ENCODE results near the gene KCNH8. TPM values are rescaled to one million over a fixed set of nuclear protein-coding genes. Genes with fewer than 3 reads are reported as not detected.
A peak's percentile ranks its signal among the peaks of the same experiment; 100 is the strongest.

Gene KCNH8
- total RNA-seq, 2 donors from 2014 or later = not detected

GRCh38 chr3:19270481-19270880, 122.2 kb downstream of the KCNH8 start:
- Mint-ChIP-seq H3K36me3 (no peaks in the 10 kb centered on the region), H3K9me3 (no peaks in the 10 kb centered on the region), H3K27ac (no peak overlapping the region)
- no peak for DNase-seq (ENCODE audit: low spot score in 2 of 2)
- ATAC-seq = no peak

DNA sequence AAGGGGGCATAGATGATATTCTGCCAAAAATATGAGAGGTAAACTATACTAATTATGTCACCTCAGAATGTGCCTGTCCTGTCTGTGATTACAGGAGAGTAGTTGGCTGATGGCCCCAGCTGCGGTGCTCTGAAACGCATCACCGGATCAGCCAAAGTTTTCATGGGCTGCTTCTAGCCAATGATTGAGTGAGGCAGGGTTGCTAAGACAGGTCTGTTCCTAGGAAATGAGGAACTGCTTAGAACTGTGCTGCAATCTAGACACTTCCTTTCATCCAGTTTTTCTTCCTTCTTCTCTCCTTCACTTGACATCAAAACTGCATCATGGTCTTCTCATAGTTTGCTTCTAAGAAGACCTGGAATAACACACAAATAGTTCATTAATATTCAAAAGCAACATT, 124.0 kb downstream of the KCNH8 start:
- no peak for ATAC-seq
- DNase-seq (ENCODE audit: low spot score in 2 of 2) = no peak
- Mint-ChIP-seq H3K36me3 (no peaks in the 10 kb centered on the region), H3K9me3 (no peaks in the 10 kb centered on the region), H3K27ac (no peak overlapping the region)

- Mint-ChIP-seq H3K9me3 (no peaks in the 10 kb centered on the region), H3K36me3 (no peaks in the 10 kb centered on the region), H3K27ac (no peak overlapping the region)
- DNase-seq (ENCODE audit: low spot score in 2 of 2) (no peak), ATAC-seq (no peak)
Measured at GRCh38 chr3:19273091-19273490, 124.8 kb downstream of the KCNH8 start.

- H3K36me3 Mint-ChIP-seq = no peaks in the 10 kb centered on the region
- no peak for DNase-seq (ENCODE audit: low spot score in 2 of 2)
- no peak overlapping the region for H3K27ac Mint-ChIP-seq
- no peak for ATAC-seq
- no peaks in the 10 kb centered on the region for H3K9me3 Mint-ChIP-seq
Measured at GRCh38 chr3:19274576-19274975, 126.3 kb downstream of the KCNH8 start.

GRCh38 chr3:19284974-19285373, 136.7 kb downstream of the KCNH8 start:
- Mint-ChIP-seq H3K27ac (no peak overlapping the region), H3K9me3 (no peaks in the 10 kb centered on the region), H3K36me3 (no peaks in the 10 kb centered on the region)
- DNase-seq (ENCODE audit: low spot score in 2 of 2) = no peak
- no peak for ATAC-seq

GRCh38 chr3:19293295-19293694, 145.0 kb downstream of the KCNH8 start:
- DNase-seq (ENCODE audit: low spot score in 2 of 2) = no peak
- no peaks in the 10 kb centered on the region for H3K9me3 Mint-ChIP-seq
- H3K36me3 Mint-ChIP-seq = no peaks in the 10 kb centered on the region
- no peak for ATAC-seq
- no peak overlapping the region for H3K27ac Mint-ChIP-seq

GRCh38 chr3:19295208-19295607, 146.9 kb downstream of the KCNH8 start:
- DNase-seq (ENCODE audit: low spot score in 2 of 2) (no peak), ATAC-seq (no peak)
- Mint-ChIP-seq H3K36me3 (no peaks in the 10 kb centered on the region), H3K9me3 (no peaks in the 10 kb centered on the region), H3K27ac (no peak overlapping the region)

- no peak for ATAC-seq
- no peaks in the 10 kb centered on the region for H3K36me3 Mint-ChIP-seq
- no peak for DNase-seq (ENCODE audit: low spot score in 2 of 2)
- H3K27ac Mint-ChIP-seq = no peak overlapping the region
- no peaks in the 10 kb centered on the region for H3K9me3 Mint-ChIP-seq
Measured at GRCh38 chr3:19331931-19332330, 183.6 kb downstream of the KCNH8 start.

GRCh38 chr3:19334120-19334519, 185.8 kb downstream of the KCNH8 start:
- DNase-seq (ENCODE audit: low spot score in 2 of 2) = no peak
- no peak for ATAC-seq
- no peaks in the 10 kb centered on the region for H3K9me3 Mint-ChIP-seq
- no peak overlapping the region for H3K27ac Mint-ChIP-seq
- H3K36me3 Mint-ChIP-seq = no peaks in the 10 kb centered on the region

GRCh38 chr3:19338769-19339168, 190.5 kb downstream of the KCNH8 start:
- Mint-ChIP-seq H3K9me3 (peaks cover 0 to 4% of the 10 kb centered on the region in 2 donors), H3K36me3 (no peaks in the 10 kb centered on the region), H3K27ac (no peak overlapping the region)
- ATAC-seq = no peak
- DNase-seq (ENCODE audit: low spot score in 2 of 2) = no peak

DNA sequence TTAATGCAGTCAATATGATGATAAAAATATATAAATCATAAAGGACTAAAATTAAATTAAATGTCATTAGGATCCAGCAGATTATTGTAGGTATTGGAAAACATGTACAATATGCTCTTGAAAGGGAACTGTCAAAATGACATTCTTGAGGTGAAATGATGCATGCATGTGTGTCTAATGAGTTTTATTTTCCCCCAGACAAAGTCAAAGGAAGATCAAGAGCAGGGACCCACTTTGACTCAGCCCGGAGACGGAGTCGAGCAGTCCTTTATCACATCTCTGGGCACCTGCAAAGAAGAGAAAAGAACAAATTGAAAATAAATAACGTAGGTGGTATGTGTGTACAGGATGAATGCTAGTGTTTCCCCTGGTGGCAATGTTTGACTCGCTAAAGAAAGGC, 194.1 kb downstream of the KCNH8 start:
- ATAC-seq (no peak), DNase-seq (ENCODE audit: low spot score in 2 of 2) (no peak)
- Mint-ChIP-seq H3K27ac (no peak overlapping the region), H3K9me3 (peaks cover 0 to 4% of the 10 kb centered on the region in 2 donors), H3K36me3 (no peaks in the 10 kb centered on the region)

DNA sequence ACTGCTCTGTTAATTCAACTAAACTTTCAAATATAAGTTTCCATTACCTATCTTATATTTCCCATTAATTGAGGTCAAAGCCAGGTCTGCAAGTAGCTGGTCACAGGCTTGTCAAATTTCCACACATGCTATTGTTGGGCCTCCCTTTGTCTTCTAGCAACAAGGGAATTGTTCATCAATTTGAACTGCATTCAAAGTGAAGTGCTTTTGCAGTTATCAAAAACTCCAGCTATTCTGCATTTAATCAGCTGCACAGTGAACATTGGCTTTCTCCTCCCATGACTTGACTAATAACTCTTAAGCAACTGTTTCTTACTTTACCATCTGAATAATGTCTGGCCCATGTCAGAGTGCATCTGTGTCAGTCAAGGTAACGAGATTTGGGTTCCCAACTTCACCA, 198.4 kb downstream of the KCNH8 start:
- Mint-ChIP-seq H3K9me3 (no peaks in the 10 kb centered on the region), H3K27ac (no peak overlapping the region), H3K36me3 (no peaks in the 10 kb centered on the region)
- DNase-seq (ENCODE audit: low spot score in 2 of 2) (no peak), ATAC-seq (no peak)

DNA sequence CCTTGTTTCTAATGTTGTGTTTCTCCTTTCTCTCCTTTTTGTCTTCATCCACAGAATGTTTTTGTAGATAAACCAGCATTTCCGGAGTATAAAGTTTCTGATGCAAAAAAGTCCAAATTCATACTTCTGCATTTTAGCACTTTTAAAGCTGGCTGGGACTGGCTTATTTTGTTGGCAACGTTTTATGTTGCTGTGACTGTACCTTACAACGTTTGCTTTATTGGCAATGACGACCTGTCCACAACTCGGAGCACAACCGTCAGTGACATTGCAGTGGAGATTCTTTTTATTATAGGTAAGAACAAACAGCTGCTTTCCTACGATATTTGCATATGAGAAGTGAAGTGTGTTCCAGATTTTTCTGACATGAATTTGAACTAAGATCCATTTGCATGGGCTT, 199.4 kb downstream of the KCNH8 start:
- no peak for ATAC-seq
- DNase-seq (ENCODE audit: low spot score in 2 of 2) = no peak
- no peaks in the 10 kb centered on the region for H3K36me3 Mint-ChIP-seq
- H3K9me3 Mint-ChIP-seq = no peaks in the 10 kb centered on the region
- no peak overlapping the region for H3K27ac Mint-ChIP-seq

DNA sequence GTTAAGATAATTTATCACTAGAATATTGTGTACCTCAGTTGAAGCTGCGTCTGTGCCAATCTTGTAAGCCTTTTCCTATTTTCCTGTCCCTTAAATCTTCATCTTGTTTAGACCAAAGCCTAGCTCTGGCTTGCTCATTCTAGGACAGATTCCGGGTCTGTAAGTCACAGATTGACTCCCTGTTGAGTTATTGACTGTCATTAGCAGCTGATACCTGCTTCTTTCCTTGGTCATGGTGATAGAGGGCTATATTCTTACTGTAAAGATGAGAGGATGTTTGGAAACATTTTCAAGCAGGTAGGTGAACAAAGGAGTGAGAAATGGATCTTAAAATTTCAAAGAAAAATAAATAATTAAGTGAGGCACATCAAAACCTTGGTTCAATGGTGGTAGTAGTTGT, 200.2 kb downstream of the KCNH8 start:
- DNase-seq (ENCODE audit: low spot score in 2 of 2) (no peak), ATAC-seq (no peak)
- Mint-ChIP-seq H3K27ac (no peak overlapping the region), H3K9me3 (no peaks in the 10 kb centered on the region), H3K36me3 (no peaks in the 10 kb centered on the region)

GRCh38 chr3:19348941-19349564, 200.7 kb downstream of the KCNH8 start:
- Mint-ChIP-seq H3K9me3 (no peaks in the 10 kb centered on the region), H3K27ac (no peak overlapping the region), H3K36me3 (no peaks in the 10 kb centered on the region)
- DNase-seq (ENCODE audit: low spot score in 2 of 2) (no peak), ATAC-seq (peak; percentile 46 to 61)

DNA sequence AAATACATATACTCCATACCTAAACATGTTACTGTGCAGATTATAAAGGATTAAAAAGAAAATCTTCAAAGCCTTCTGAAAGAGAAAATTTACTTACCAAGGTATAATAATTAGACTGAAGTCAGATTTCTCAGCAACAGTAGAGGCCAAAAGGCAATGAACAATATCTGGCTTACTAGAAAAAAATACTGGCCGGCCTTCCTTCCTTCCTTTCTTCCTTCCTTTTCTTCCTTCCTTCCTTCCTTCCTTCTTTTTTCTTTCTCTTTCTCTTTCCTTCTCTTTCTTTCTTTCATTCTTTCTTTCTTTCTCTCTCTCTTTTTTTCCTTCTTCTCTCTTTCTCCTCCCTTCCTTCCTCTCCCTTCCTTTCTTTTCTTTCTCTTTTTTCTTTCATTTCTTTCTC, 209.6 kb downstream of the KCNH8 start:
- no peak for DNase-seq (ENCODE audit: low spot score in 2 of 2)
- H3K36me3 Mint-ChIP-seq = no peaks in the 10 kb centered on the region
- no peak for ATAC-seq
- no peaks in the 10 kb centered on the region for H3K9me3 Mint-ChIP-seq
- H3K27ac Mint-ChIP-seq = no peak overlapping the region

DNA sequence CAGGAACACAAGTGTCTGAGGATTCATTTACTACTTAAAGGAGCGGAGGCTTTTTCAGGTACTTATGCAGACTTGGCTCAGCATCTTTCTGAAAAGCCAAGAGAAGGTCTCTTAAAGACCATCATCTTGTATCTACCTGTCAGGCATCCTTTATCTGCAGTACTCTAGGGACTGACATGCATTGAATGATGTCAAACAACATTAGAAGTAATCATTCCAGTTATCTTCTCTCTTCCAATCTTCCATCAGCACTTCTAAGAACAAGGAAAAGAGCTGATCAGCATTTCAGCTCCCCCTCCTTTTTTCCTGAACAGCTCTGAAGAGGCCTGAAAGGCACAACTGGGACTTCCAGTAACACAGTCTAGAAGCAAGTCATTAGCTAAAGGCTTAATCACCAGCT, 214.8 kb downstream of the KCNH8 start:
- no peak for ATAC-seq
- no peaks in the 10 kb centered on the region for H3K36me3 Mint-ChIP-seq
- no peak for DNase-seq (ENCODE audit: low spot score in 2 of 2)
- H3K27ac Mint-ChIP-seq = no peak overlapping the region
- H3K9me3 Mint-ChIP-seq = no peaks in the 10 kb centered on the region

GRCh38 chr3:19364148-19364547, 215.8 kb downstream of the KCNH8 start:
- DNase-seq (ENCODE audit: low spot score in 2 of 2) (no peak), ATAC-seq (no peak)
- no peak overlapping the region for H3K27ac Mint-ChIP-seq
- no peaks in the 10 kb centered on the region for H3K36me3 Mint-ChIP-seq
- H3K9me3 Mint-ChIP-seq = no peaks in the 10 kb centered on the region

- Mint-ChIP-seq H3K36me3 (no peaks in the 10 kb centered on the region), H3K27ac (no peak overlapping the region), H3K9me3 (no peaks in the 10 kb centered on the region)
- DNase-seq (ENCODE audit: low spot score in 2 of 2) (no peak), ATAC-seq (no peak)
Measured at GRCh38 chr3:19365471-19365870, 217.2 kb downstream of the KCNH8 start.

Data from activated naive CD4-positive, alpha-beta T cell treated with anti-CD3 and anti-CD28 coated beads, Interleukin-2, amount 50 U/mL, for 72 hours (primary cell).